NK-92 treated with Interleukin-12 subunit alpha and Interleukin-12 subunit beta, amount 100 ng/mL, for 24 hours (cell line): ENCODE measurements around the gene MAJIN.

Experiments used
- DNase-seq: peaks from one replicate; lab custom pipeline; 2025; lab: John Stamatoyannopoulos, UW

Gene MAJIN

GRCh38 chr11:64932324-64932723, 39.6 kb downstream of the MAJIN start:
- DNase-seq, result no peak

GRCh38 chr11:64931290-64931689, 40.6 kb downstream of the MAJIN start:
- no peak for DNase-seq

- DNase-seq, result no peak
Measured at GRCh38 chr11:64930340-64930739, 41.6 kb downstream of the MAJIN start.

GRCh38 chr11:64929625-64930024, 42.3 kb downstream of the MAJIN start:
- DNase-seq, result no peak

- no peak for DNase-seq
Measured at GRCh38 chr11:64928957-64929356, 43.0 kb downstream of the MAJIN start.

- no peak for DNase-seq
Measured at GRCh38 chr11:64926689-64927088, 45.2 kb downstream of the MAJIN start.

- DNase-seq, result no peak
Measured at GRCh38 chr11:64925536-64926436, 46.1 kb downstream of the MAJIN start.

GRCh38 chr11:64924910-64925284, 47.0 kb downstream of the MAJIN start:
- DNase-seq, result no peak

GRCh38 chr11:64923944-64924909, 47.7 kb downstream of the MAJIN start, which contains the start of gene PPP2R5B:
Gene PPP2R5B (plus strand): TSS chr11:64924689. CDS start chr11:64925735, 1,046 bp downstream.
- DNase-seq, result peak; percentile 85

GRCh38 chr11:64923151-64923661, 48.7 kb downstream of the MAJIN start:
- DNase-seq, result no peak

GRCh38 chr11:64921384-64921783, 50.5 kb downstream of the MAJIN start:
- no peak for DNase-seq

GRCh38 chr11:64920124-64920523, 51.8 kb downstream of the MAJIN start:
- no peak for DNase-seq

- no peak for DNase-seq
Measured at GRCh38 chr11:64919627-64920026, 52.3 kb downstream of the MAJIN start.

GRCh38 chr11:64918017-64918416, 53.9 kb downstream of the MAJIN start:
- no peak for DNase-seq

GRCh38 chr11:64917663-64917995, 54.3 kb downstream of the MAJIN start:
- no peak for DNase-seq

GRCh38 chr11:64916775-64917662, 54.9 kb downstream of the MAJIN start, which contains the start of gene ATG2A:
Gene ATG2A (minus strand): TSS chr11:64917209. CDS start chr11:64917135, 74 bp downstream.
- DNase-seq, result peak; percentile 98

- DNase-seq, result no peak
Measured at GRCh38 chr11:64916040-64916774, 55.7 kb downstream of the MAJIN start.

- DNase-seq, result no peak
Measured at GRCh38 chr11:64915376-64915887, 56.5 kb downstream of the MAJIN start.

- no peak for DNase-seq
Measured at GRCh38 chr11:64914123-64914522, 57.8 kb downstream of the MAJIN start.

GRCh38 chr11:64913171-64913727, 58.7 kb downstream of the MAJIN start:
- DNase-seq, result no peak
